ENCODE data around the gene ANKRA2.
"Not testable (repeated sequence)": the region's sequence is repeated elsewhere in the genome, so short reads cannot be mapped to it uniquely, and the experiment has no call there.

The ANKRA2 gene

GRCh38 chr5:73550016-73550415, 15.4 kb downstream of the ANKRA2 start:
- DNase-seq (ENCODE audit: low read depth, low spot score) = no peak

- DNase-seq (ENCODE audit: low read depth, low spot score) = no peak
Observed at GRCh38 chr5:73545403-73545779, 20.0 kb downstream of the ANKRA2 start.

- no peak for DNase-seq (ENCODE audit: low read depth, low spot score)
Observed at GRCh38 chr5:73544429-73545402, 20.7 kb downstream of the ANKRA2 start.

GRCh38 chr5:73542020-73542419, 23.4 kb downstream of the ANKRA2 start:
- DNase-seq (ENCODE audit: low read depth, low spot score) = no peak

GRCh38 chr5:73540192-73540591, 25.2 kb downstream of the ANKRA2 start:
- no peak for DNase-seq (ENCODE audit: low read depth, low spot score)

- no peak for DNase-seq (ENCODE audit: low read depth, low spot score)
Observed at GRCh38 chr5:73539730-73540129, 25.7 kb downstream of the ANKRA2 start.

GRCh38 chr5:73534971-73535370, 30.5 kb downstream of the ANKRA2 start:
- no peak for DNase-seq (ENCODE audit: low read depth, low spot score)

- DNase-seq (ENCODE audit: low read depth, low spot score) = no peak
Observed at GRCh38 chr5:73534011-73534644, 31.3 kb downstream of the ANKRA2 start.

- no peak for DNase-seq (ENCODE audit: low read depth, low spot score)
Observed at GRCh38 chr5:73532195-73532594, 33.2 kb downstream of the ANKRA2 start.

- DNase-seq (ENCODE audit: low read depth, low spot score) = no peak
Observed at GRCh38 chr5:73531356-73531755, 34.1 kb downstream of the ANKRA2 start.

GRCh38 chr5:73529081-73529480, 36.4 kb downstream of the ANKRA2 start:
- DNase-seq (ENCODE audit: low read depth, low spot score) = no peak

- DNase-seq (ENCODE audit: low read depth, low spot score) = no peak
Observed at GRCh38 chr5:73528248-73528647, 37.2 kb downstream of the ANKRA2 start.

GRCh38 chr5:73525606-73526203, 39.7 kb downstream of the ANKRA2 start:
- DNase-seq (ENCODE audit: low read depth, low spot score) = no peak

- no peak for DNase-seq (ENCODE audit: low read depth, low spot score)
Observed at GRCh38 chr5:73523861-73524260, 41.6 kb downstream of the ANKRA2 start.

- no peak for DNase-seq (ENCODE audit: low read depth, low spot score)
Observed at GRCh38 chr5:73522989-73523388, 42.5 kb downstream of the ANKRA2 start.

- peak; percentile 19 for DNase-seq (ENCODE audit: low read depth, low spot score)
Observed at GRCh38 chr5:73519531-73520283, 45.7 kb downstream of the ANKRA2 start.

- DNase-seq (ENCODE audit: low read depth, low spot score) = no peak
Observed at GRCh38 chr5:73515232-73515631, 50.2 kb downstream of the ANKRA2 start.

GRCh38 chr5:73514418-73514817, 51.0 kb downstream of the ANKRA2 start:
- no peak for DNase-seq (ENCODE audit: low read depth, low spot score)

GRCh38 chr5:73513996-73514395, 51.4 kb downstream of the ANKRA2 start:
- no peak for DNase-seq (ENCODE audit: low read depth, low spot score)

- not testable (repeated sequence) for DNase-seq (ENCODE audit: low read depth, low spot score)
Observed at GRCh38 chr5:73508521-73508920, 56.9 kb downstream of the ANKRA2 start.

- DNase-seq (ENCODE audit: low read depth, low spot score) = no peak
Observed at GRCh38 chr5:73507062-73507461, 58.4 kb downstream of the ANKRA2 start.

GRCh38 chr5:73506459-73506955, 58.9 kb downstream of the ANKRA2 start:
- no peak for DNase-seq (ENCODE audit: low read depth, low spot score)

All from activated naive CD8-positive, alpha-beta T cell treated with anti-CD3 and anti-CD28 coated beads, Interleukin-2, amount 50 U/mL, for 16 hours (primary cell).